Left ventricle myocardium inferior (tissue), 1 donor: Measurements from ENCODE around the gene TNRC6B. TPM values are rescaled to one million over a fixed set of nuclear protein-coding genes. Genes with fewer than 3 reads are reported as not detected.

Experiments
- DNase-seq: peaks from one replicate; pipeline ENCODE4 v3.0.0-alpha.2; 2020
- H3K27ac ChIP-seq: fragments of 200-600 bp; replicated peaks from 2 replicates; pipeline ENCODE4 v1.8.0; 2021
- H3K27me3 ChIP-seq: fragments of 200-600 bp; 2 replicates; pipeline ENCODE4 v1.8.0; 2021; ENCODE audit warnings: low read depth
- H3K36me3 ChIP-seq: fragments of 200-600 bp; 2 replicates; pipeline ENCODE4 v1.8.0; 2021
- H3K4me1 ChIP-seq: fragments of 200-600 bp; 2 replicates; pipeline ENCODE4 v1.8.0; 2021
- H3K4me3 ChIP-seq: fragments of 200-600 bp; 2 replicates; pipeline ENCODE4 v1.8.0; 2021; ENCODE audit warnings: mild to moderate bottlenecking, moderate library complexity
- H3K9me3 ChIP-seq: fragments of 200-600 bp; replicated peaks from 2 replicates; pipeline ENCODE4 v1.8.0; 2021
- intact Hi-C: fragments of 100-400 bp; cut with micrococcal nuclease; formaldehyde crosslinking; loops from one replicate; pipeline ENCODE4 v1.11.0; 2022
- total RNA-seq: library from RNA; stranded (reverse); fragmentation: NEBNext Ultra II Directional; extraction: Animal tissue kit (Norgen Biotek cat#: 25700); gene quantifications from one replicate; pipeline ENCODE4 v1.2.1, GENCODE V29; 2021
- TF ChIP-seq, protein P1 (sequence below): fragments of 200-600 bp; IDR thresholded peaks from 2 replicates; pipeline ENCODE4 v1.8.0; 2021; ENCODE audit warnings: antibody characterized with exemption, mild to moderate bottlenecking, borderline replicate concordance
- donor health status: DM: no; HTN: yes; CAD: no; lungs with severe emphysema.

The TNRC6B gene
- total RNA-seq, 1 donor from 2014 or later = 43.8 TPM

- intact Hi-C loops = no loop called here
These were observed 206.2 kb downstream of the TNRC6B start for GRCh38 chr22:40383905-40384304.

GRCh38 chr22:40385036-40385782 lies 207.5 kb downstream of the TNRC6B start:
- TF ChIP-seq, protein P1, sequence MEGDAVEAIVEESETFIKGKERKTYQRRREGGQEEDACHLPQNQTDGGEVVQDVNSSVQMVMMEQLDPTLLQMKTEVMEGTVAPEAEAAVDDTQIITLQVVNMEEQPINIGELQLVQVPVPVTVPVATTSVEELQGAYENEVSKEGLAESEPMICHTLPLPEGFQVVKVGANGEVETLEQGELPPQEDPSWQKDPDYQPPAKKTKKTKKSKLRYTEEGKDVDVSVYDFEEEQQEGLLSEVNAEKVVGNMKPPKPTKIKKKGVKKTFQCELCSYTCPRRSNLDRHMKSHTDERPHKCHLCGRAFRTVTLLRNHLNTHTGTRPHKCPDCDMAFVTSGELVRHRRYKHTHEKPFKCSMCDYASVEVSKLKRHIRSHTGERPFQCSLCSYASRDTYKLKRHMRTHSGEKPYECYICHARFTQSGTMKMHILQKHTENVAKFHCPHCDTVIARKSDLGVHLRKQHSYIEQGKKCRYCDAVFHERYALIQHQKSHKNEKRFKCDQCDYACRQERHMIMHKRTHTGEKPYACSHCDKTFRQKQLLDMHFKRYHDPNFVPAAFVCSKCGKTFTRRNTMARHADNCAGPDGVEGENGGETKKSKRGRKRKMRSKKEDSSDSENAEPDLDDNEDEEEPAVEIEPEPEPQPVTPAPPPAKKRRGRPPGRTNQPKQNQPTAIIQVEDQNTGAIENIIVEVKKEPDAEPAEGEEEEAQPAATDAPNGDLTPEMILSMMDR = no peak
- no peaks in the 10 kb centered on the region for H3K36me3 ChIP-seq
- no peak for DNase-seq
- no peak overlapping the region for H3K4me3 ChIP-seq
- peaks cover 26% of the 10 kb centered on the region for H3K4me1 ChIP-seq
- no peaks in the 10 kb centered on the region for H3K9me3 ChIP-seq
- intact Hi-C loops = no loop called here
- no peaks in the 10 kb centered on the region for H3K27me3 ChIP-seq
- H3K27ac ChIP-seq = no peak overlapping the region

More at GRCh38 chr22:40383905-40384304, 206.2 kb downstream of the TNRC6B start:
- H3K4me3 ChIP-seq = no peak overlapping the region
- H3K27me3 ChIP-seq = no peaks in the 10 kb centered on the region
- DNase-seq = no peak
- TF ChIP-seq, protein P1 = no peak
- H3K36me3 ChIP-seq = no peaks in the 10 kb centered on the region
- H3K4me1 ChIP-seq = peaks cover 26% of the 10 kb centered on the region
- H3K27ac ChIP-seq = no peak overlapping the region
- H3K9me3 ChIP-seq = no peaks in the 10 kb centered on the region

Other genes starting within 250 kb of the TNRC6B start
- not detected for gene TMA7B, start 217.5 kb upstream of the TNRC6B start, total RNA-seq
- 4.4 TPM for gene FAM83F, start 183.0 kb upstream of the TNRC6B start, total RNA-seq
- gene ADSL, start 168.6 kb downstream of the TNRC6B start, total RNA-seq = 48.5 TPM
- gene SGSM3, start 192.7 kb downstream of the TNRC6B start, total RNA-seq = 40.4 TPM